GM21360 (cell line): ENCODE data around the gene PHF21B.

Experiments
- ATAC-seq: cut with Tn5 transposase; IDR thresholded peaks from one replicate; pipeline ENCODE4 v1.9.1; 2021; ENCODE audit warnings: mild to moderate bottlenecking, moderate library complexity; ENCODE audit not compliant: unreplicated experiment

PHF21B gene

GRCh38 chr22:44992166-44992565 lies 17.6 kb downstream of the PHF21B start:
- ATAC-seq = no peak

- no peak for ATAC-seq
These were observed 18.6 kb downstream of the PHF21B start for GRCh38 chr22:44991218-44991617.

- ATAC-seq = no peak
These were observed 19.0 kb downstream of the PHF21B start for GRCh38 chr22:44990810-44991209.

GRCh38 chr22:44990328-44990727 lies 19.5 kb downstream of the PHF21B start:
- ATAC-seq = no peak

GRCh38 chr22:44988671-44989070 lies 21.1 kb downstream of the PHF21B start:
- ATAC-seq = no peak

GRCh38 chr22:44986926-44987325 lies 22.9 kb downstream of the PHF21B start:
- no peak for ATAC-seq

GRCh38 chr22:44985906-44986527 lies 23.8 kb downstream of the PHF21B start:
- no peak for ATAC-seq

GRCh38 chr22:44983878-44984482 lies 25.8 kb downstream of the PHF21B start:
- ATAC-seq = no peak

- no peak for ATAC-seq
These were observed 27.4 kb downstream of the PHF21B start for GRCh38 chr22:44982445-44982844.

- ATAC-seq = no peak
These were observed 27.9 kb downstream of the PHF21B start for GRCh38 chr22:44981857-44982256.

GRCh38 chr22:44979154-44979553 lies 30.7 kb downstream of the PHF21B start:
- no peak for ATAC-seq

- ATAC-seq = peak; percentile 54
These were observed 34.2 kb downstream of the PHF21B start for GRCh38 chr22:44975427-44976262.

GRCh38 chr22:44974454-44974853 lies 35.4 kb downstream of the PHF21B start:
- ATAC-seq = no peak

- no peak for ATAC-seq
These were observed 36.0 kb downstream of the PHF21B start for GRCh38 chr22:44973829-44974228.

GRCh38 chr22:44972363-44973083 lies 37.3 kb downstream of the PHF21B start:
- ATAC-seq = no peak

GRCh38 chr22:44971651-44972362 lies 38.0 kb downstream of the PHF21B start:
- ATAC-seq = no peak

GRCh38 chr22:44970291-44970690 lies 39.5 kb downstream of the PHF21B start:
- no peak for ATAC-seq

- no peak for ATAC-seq
These were observed 40.0 kb downstream of the PHF21B start for GRCh38 chr22:44969817-44970216.

GRCh38 chr22:44968736-44969135 lies 41.1 kb downstream of the PHF21B start:
- no peak for ATAC-seq

- no peak for ATAC-seq
These were observed 44.6 kb downstream of the PHF21B start for GRCh38 chr22:44965171-44965570.

- no peak for ATAC-seq
These were observed 45.1 kb downstream of the PHF21B start for GRCh38 chr22:44964722-44965078.
